Panc1 (cell line): ENCODE results near the gene CIB4.

Experiments
- CTCF ChIP-seq: fragments of 450-650 bp; IDR thresholded peaks from 2 replicates; pipeline ENCODE4 v1.5.1; 2017; ENCODE audit warnings: mild to moderate bottlenecking
- REST ChIP-seq, 2 experiments: IDR thresholded peaks; 2 replicates each; pipeline ENCODE4 v1.6.1; 2011 to 2012; ENCODE audit warnings: low read depth in 2 of 2, control low read depth in 1 of 2, low read length in 1 of 2, mild to moderate bottlenecking in 1 of 2, moderate library complexity in 1 of 2; ENCODE audit not compliant: insufficient read depth in 1 of 2
- TCF7L2 ChIP-seq: IDR thresholded peaks from 2 replicates; pipeline ENCODE4 v1.6.1; 2011; ENCODE audit warnings: mild to moderate bottlenecking, low read depth, low read length, inconsistent platforms

- TF ChIP-seq CTCF (no peak; the same call in 1 of the 2 replicates), REST (IDR thresholded peaks at IDR 0.05; ENCODE audit: insufficient read depth in 1 of 2, low read depth in 2 of 2, low read length in 1 of 2) (no peak), TCF7L2 (no peak)
These were observed 85.7 kb downstream of the CIB4 start for GRCh38 chr2:26555246-26556133.
